AG08396 (cell line): ENCODE data around the gene ADGRL3.

Experiments
- DNase-seq: peaks from one replicate; pipeline ENCODE4 v3.0.0; 2012; ENCODE audit warnings: low spot score, mixed read lengths

ADGRL3 gene

DNA sequence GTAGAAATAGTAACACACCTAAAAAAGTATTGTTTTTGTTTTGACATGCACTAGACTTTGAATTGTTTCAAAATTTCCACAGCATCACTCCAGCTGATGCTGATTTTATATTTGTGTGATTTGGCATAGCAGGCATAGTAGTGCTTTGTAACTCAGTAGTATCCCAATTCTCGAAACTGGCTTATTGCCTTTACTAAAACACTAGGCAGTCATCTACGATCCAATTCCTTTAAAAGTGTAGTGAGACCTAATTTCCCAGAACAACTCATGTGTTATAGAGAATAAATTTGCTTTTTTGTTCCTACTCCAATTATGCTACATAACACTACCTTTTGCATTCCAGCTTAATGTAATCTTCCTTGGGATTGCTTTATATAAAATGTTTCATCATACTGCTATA lies 797.7 kb downstream of the ADGRL3 start:
- DNase-seq, result no peak

DNA sequence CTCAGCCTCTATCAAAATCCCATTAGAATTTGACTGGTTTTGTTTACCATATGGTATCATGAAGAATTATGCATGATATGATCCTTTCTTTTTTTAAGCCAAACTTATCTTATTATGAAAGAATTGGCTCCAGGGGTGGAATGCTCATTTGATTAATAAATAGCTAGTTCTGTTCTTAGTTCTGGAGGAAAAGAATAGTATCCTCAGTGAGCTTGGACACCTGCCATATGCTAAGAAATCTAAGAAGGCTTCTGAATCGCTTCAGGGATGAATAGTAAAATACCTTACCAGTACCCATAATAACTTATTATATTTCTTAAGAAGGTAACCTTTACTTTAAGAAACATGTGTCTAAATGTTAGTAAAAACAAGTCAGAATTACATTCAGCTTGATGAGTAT lies 803.6 kb downstream of the ADGRL3 start:
- no peak for DNase-seq

DNA sequence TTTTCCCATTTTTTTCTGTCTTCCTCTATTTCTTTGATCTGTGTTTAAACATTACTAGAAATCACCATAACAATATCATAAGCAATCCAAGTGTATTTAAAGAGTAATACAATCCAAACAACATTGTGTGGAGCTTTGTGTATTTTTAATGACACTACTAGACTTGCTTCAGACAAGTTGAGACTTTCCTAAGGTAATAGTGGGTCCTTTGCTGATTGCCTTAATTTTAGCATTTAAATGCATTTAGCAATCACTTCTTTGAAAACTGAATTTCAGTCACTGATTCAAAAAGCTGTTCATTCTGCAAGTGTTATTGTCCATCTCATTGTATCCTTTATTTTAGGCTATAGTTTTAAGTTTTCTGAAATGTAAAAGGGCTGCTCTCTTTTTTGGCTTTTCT lies 804.8 kb downstream of the ADGRL3 start:
- no peak for DNase-seq

DNA sequence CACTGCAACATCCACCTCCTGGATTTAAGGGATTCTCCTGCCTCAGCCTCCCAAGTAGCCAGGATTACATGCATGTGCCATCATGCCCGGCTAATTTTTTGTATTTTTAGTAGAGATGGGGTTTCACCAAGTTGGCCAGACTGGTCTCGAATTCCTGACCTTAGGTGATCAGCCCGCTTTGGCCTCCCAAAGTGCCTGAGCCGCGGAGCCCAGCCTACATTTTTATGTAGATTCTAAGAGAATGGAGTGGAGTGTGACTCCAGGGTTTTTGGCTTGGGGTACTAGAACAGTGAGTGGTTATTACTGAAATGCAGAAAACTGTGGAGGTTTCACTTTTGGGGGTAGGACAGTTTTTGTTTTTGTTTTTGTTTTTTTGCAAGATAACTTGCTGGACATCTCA lies 806.0 kb downstream of the ADGRL3 start:
- DNase-seq, result no peak

DNA sequence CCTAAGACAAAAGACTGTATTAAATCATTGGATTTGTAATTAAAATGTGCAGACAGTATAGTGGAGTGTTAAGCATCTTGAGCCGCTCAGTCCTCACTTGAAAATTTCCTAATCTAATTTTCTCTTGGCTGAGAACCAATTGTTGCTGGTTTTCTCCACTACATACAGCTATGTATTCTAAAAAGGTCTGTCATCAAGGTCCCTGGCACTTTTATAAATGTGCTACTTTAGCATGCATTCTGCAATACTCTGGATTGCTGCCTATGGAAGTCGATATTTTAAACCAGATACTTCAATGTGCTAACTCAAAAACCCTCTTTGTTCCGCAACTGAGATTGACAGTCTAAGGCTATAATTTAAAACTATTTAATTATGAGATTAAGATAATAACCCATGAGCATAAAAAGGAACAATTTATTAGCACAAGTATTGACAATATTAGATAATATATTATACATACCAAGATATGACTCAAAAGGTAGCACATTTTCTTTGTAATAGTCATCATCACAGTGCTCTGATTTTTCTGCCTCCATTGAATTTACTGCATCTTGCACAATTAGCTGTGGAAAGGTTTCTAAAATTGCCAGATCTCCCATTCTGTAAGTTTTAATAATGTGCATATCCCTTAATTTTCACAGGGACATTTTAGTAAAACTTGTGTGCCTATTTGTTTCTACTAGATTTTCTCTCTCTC lies 815.1 kb downstream of the ADGRL3 start:
- DNase-seq, result no peak

DNA sequence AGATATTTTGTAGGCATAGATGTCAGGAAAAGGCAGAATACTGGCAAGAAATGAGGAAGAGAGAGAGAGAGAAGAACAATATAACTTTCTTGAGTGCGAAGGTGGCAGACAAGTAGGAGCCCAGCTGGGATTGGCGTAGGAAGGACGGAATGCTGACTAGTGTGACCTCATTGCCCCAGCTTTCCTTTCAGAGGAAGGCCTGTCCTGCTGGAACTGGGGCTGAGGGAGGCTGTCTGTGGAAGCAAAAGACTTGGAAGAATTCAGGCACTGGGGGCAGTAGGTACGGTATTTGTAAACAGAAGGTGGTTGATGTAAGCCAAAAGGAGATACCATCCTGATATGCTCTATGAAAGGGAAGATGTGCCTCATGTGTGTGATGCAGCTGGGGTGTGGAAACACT lies 818.4 kb downstream of the ADGRL3 start:
- no peak for DNase-seq

DNA sequence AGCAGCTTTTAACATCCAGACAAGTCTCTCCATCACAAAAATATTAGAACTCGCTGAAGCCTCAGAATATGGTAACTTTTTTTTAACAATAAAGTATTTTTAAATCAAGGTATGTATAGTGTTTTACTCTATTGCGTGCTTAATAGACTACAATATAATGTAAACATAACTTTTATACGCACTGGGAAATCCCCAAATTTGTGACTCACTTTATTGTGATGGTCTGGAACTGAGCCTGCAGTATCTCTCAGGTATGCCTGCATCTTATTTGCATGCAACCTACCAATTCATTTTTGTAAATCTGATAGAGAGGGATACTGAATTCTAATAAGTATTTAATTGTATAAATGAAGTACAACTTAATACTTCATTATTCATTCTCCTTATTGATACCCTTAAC lies 823.5 kb downstream of the ADGRL3 start:
- DNase-seq, result no peak

DNA sequence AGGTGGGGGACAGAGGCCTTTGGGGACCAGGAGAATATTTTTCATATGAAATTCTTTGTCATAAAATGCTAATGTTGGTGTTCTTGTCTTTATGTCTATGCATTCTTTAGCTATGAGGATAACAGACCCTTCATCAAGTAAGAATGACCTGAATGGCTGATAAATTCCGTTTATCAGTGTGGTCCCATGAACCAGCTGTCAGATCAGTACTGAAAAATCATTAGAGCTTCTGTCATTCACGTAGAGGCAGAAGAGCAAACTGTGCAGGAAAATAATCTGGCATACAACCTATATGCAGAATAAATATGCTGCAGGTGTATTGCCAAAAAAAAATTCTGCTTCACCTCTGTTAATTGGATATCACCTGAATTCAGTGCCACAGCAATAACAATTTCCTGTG lies 828.6 kb downstream of the ADGRL3 start:
- DNase-seq, result no peak

DNA sequence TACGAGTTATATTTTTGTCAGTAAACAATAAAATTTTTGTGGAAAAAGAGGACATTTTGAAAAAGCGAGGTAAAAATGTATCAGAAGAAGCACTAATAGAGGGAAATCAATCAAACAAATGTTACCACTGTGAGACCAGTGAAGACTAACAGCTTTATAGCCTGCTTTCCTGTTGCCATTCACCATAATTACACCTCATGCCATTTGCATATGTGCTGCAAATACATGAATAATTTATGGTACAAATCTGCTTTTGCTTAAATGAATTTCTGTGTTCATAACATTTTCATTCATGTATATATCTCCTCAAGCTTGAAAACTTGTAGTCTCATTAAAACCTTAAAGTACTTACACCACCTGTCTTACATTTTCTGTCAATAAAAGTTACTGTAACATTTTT lies 830.8 kb downstream of the ADGRL3 start:
- no peak for DNase-seq

DNA sequence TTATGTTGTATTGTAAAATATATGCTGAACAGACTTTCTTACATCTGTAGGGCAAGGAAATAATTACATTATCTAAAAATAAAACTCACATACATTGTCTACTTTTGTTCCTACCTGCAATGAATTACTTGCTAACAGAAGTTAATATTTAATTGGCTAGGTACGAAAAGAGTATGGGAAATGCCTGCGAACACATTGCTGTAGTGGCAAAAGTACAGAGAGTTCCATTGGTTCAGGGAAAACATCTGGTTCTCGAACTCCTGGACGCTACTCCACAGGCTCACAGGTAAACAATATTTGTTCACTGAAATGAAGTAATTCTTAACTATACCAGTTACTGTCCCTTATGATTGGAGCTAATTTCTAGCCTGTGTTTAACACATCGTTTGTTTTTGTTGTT lies 837.4 kb downstream of the ADGRL3 start:
- no peak for DNase-seq

DNA sequence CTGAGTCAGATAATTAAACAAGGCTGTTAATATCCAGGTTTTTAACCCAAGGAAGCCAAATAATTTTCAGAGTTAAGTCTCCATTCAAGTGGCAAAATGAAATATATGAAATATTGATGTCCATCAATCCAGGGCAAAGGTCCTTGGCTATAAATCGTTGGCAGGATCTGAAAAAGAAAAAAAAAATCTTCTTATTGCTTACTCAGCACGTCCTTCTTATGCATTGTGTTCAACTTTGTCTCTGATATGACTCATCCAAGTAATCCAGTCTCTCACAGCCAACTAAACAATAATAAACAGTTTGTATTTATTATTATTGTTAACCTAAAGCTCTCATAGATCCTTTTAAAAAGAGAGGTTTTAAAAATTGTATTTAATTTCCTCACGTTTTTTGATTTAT lies 851.2 kb downstream of the ADGRL3 start:
- DNase-seq, result no peak

DNA sequence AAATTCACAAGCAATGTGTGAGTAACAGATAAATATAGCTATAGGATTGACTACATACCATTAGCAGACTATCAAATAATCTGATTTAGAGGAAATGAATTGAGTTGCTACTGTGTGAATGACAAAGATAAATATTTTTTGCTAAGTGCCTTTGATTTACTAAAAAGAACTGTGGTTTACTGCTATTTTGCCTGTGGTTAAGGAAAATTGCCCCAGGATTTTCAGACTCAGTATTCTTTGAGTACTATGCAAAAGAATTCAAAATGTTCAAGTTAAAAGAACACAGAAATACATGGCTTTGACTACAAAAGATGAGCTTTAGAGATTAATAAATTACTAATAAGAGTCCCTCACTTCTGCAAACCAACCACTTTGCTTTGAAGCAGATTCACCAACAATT lies 853.8 kb downstream of the ADGRL3 start:
- DNase-seq, result no peak

DNA sequence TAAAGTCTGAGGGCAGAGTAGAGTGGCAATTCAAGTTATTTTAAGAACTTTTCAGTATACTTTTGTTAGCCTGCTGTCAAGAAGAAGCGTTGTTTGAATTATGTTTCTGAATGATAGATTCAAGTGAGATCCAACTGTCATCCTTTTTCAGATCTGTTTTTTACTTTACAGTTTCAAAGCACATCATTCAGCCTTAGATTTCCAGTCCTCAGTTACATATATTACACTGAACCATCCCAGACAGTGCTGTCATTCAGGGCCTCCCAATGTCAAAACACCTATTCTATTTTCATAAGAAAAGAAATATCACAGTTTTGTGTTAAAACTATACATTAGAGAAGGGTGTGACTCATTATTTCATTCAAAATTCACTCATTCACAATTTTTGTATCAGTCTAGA lies 856.9 kb downstream of the ADGRL3 start:
- no peak for DNase-seq

DNA sequence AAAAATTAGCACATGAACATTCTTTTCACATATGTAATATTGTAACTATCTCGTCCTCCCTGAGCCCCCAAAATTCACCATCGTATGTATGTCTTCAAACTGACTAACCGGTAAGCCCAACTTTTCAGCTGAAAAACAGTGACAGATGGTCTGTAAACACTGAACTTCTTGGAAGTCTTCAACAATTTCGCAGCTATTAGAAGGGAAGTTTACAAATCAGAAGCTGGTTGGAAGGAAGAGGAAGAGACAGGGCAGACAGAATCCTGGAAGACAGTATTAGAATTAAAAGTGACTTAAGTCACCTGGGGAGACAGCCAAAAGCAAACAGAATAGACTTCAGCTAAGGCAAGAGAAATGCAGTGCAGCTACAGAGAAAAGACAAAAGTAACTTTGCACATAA lies 858.4 kb downstream of the ADGRL3 start:
- DNase-seq, result no peak

DNA sequence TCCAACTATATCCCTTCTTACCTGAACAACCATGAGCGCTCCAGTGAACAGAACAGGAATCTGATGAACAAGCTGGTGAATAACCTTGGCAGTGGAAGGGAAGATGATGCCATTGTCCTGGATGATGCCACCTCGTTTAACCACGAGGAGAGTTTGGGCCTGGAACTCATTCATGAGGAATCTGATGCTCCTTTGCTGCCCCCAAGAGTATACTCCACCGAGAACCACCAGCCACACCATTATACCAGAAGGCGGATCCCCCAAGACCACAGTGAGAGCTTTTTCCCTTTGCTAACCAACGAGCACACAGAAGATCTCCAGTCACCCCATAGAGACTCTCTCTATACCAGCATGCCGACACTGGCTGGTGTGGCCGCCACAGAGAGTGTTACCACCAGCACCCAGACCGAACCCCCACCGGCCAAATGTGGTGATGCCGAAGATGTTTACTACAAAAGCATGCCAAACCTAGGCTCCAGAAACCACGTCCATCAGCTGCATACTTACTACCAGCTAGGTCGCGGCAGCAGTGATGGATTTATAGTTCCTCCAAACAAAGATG lies 870.2 kb downstream of the ADGRL3 start:
- DNase-seq, result no peak

DNA sequence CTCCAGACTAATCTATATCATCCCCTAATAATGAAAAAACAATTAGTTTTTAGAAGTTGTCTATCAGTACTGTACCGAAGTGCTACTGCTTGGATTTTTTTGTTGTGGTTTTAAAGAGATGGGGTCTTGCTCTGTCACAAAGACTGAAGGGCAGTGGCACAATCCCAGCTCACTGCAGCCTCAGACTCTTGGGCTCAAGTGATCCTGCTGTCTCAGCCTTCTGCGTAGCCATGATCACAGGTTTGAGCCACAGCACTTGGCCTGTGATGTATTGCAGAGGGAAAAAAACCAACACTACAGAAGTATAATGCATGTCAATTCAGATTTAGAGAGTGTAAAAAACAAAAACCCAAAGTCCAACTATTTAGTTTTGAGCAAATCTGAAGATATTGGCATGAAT lies 875.0 kb downstream of the ADGRL3 start:
- DNase-seq, result no peak

DNA sequence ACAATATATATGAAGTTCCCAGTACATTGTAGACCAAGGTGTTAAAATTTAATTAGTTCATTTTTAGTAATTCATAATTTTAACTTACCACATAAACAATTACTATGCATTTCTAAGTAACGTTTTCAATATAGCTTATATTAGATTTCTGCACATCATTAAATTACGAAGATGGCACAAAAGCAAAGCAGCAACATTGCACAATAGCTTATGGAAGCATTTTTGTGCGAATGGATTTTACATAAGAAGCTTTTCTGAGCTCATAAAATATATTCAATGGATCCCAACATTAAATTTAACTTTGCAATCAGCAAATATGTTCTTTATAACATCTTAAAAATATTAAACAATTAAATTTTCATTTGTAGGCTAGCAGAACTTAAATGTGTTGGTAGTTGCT lies 875.4 kb downstream of the ADGRL3 start:
- no peak for DNase-seq

DNA sequence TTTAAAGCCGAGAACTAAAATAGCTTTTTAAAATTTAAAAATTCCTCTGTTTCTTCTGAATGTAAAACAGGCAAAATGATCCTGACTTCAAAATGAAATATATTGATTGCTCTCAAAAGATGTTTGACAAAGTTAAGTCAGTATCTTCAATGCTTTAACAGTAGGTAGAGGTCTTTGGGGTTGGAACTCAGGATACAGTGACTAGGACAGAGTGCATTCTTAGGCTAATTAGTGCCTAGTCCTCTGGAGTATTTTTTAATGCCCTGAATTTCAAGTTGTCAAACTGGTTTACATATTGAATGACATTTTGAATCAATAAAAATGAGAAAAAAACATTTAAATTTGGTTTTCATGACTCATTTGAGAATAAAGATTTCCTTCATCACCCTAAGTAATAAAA lies 877.3 kb downstream of the ADGRL3 start:
- DNase-seq, result no peak

DNA sequence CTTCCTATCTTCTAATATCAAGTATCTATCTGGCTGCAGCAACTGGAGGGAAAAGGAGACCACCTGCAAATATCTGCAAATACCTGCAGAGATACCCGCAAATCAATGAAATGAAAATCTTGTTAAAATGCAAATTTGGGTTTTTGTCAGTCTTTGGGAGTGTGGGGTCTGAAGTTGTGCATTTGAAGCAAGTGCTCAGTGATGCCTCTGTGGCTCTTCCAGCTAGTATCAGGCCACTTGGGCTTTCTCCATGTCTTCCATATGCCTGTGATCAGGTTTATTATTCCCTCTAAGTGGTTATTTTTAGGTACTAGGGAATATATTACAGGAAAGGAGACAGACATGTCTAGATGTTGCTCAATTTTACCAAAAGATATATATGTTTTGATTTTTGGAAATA lies 880.3 kb downstream of the ADGRL3 start:
- DNase-seq, result no peak

DNA sequence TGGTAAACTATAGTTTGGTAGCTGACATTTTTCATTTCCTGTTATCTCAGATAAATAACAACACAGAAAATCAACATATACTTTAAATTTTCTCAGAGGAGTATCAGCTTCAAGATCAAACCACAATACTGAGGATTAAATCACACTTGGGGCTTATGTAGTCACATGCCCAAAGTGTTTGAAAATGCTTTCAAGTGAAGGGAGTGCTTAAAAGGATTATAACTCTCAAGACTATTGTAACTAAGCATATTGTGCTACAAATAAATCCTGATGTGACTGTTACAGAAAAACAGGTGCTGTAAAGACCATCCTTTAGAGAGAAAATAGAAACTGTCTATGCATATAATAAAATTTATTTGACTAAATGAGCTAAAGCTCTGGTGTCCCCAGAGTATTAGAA lies 887.6 kb downstream of the ADGRL3 start:
- DNase-seq, result no peak

DNA sequence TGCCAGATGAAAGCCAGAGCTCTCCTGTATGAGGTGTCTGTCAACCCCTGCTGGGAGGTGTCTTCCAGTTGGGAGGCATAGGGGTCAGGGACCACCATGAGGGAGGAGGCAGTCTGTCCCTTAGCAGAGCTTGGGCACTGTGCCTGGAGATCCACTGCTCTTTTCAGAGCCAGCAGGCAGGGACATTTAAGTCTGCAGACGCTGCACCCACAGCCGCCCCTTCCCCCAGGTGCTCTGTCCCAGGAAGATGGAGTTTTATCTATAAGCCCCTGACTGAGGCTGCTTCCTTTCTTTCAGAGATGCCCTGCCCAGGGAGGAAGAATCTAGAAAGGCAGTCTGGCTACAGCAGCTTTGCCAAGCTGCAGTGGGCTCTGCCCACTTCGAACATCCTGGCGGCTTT lies 893.6 kb downstream of the ADGRL3 start:
- DNase-seq, result no peak

DNA sequence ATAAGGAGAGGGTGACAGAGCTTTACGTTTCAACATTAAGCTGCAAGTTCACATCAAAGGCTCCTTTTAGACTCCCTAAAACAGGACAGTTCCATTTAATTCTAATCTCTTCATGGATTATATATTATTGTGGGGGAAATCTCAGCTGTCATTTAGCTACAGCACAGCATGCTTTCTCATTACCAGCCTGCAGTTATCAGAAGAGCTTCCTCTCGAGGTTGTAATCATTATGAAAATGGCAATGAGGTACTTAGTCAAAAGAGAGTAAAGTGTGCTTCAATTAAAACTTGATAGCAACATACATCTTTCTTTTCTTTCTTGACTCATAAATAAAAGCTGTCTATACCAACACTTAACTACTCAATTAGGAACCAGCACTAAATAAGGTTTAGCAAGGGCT lies 896.8 kb downstream of the ADGRL3 start:
- DNase-seq, result no peak

DNA sequence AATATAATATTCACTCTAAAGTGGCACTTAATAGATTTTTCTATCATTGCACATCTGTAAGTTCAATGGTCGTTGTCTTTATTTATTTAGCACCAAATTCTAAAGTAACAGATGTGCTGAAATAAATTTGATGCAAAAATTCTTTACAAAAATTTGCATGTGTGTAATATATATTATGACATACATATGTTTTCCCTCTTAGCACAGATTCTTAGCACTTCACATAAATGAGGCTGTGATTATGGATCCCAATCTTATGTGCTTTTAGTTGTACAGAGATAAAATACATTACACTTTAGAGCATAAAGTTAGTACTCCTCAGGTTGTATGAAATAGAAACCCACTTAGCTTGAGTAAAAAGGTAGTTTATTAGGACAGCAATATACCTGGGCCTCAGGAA lies 915.1 kb downstream of the ADGRL3 start:
- no peak for DNase-seq

DNA sequence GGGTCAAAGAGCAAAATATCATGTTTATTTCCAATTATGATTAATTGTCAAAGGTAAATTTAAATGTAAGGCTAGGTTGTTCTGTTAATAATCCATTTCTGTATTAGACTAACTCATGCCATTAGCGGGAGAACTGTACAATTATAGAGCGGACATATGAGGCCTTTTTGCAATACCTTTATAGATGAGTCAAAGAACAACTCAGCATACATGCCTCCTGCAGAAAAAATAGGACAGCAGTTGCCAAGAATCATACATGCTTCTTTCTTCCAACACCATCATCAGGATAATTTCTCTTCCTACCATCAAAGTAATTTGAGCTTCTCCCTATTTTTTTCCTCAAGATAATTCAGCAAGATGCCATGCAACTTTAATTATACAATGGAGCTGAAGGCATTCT lies 917.8 kb downstream of the ADGRL3 start:
- no peak for DNase-seq

DNA sequence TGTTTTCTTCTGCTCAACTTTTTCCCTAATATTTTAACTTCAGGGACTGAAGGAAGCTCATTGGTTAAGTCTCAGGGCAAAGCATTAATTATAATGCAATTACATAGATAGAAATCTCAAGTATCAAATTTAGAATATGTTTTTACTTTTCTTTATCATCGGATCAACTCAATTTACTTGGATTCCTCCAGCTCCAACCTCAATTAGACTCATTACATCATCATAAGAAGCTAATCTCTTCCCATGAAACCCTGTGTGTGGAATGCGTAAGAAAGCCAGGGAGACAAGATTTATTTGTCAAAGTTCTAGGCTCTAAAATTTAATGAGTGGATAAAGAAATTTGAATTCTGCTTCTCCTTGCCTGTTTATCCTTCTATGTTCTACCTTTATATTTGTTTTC lies 918.4 kb downstream of the ADGRL3 start:
- no peak for DNase-seq
